Stomach (tissue), 9 donors: ENCODE measurements around the gene WDR93. TPM values are rescaled to one million over a fixed set of nuclear protein-coding genes. Genes with fewer than 3 reads are reported as not detected.
A peak's percentile ranks its signal among the peaks of the same experiment; 100 is the strongest.
"Not testable (repeated sequence)": the region's sequence is repeated elsewhere in the genome, so short reads cannot be mapped to it uniquely, and the experiment has no call there.

Source experiments
- DNase-seq, 2 donors: peaks; one replicate each; pipeline versions ENCODE4 v3.0.0 to v3.0.0-alpha.2; 2013 to 2019
- H3K27ac ChIP-seq, 5 donors: fragments of 200-600 bp in 4 of 5; sonication (generic) in 4 of 5; one replicate each; pipeline ENCODE4 v1.5.1; 2013 to 2019; ENCODE audit warnings: mild to moderate bottlenecking in 1 of 5, moderate library complexity in 1 of 5
- H3K27me3 ChIP-seq, 3 donors: fragments of 200-600 bp; sonication (generic); one replicate each; pipeline ENCODE4 v1.5.1; 2017 to 2019; ENCODE audit warnings: mixed run types in 1 of 3
- H3K36me3 ChIP-seq, 4 donors: fragments of 200-600 bp; sonication (generic); 1 replicate in 3 of 4; 2 replicates in 1 of 4; pipeline ENCODE4 v1.5.1; 2016 to 2019
- H3K4me1 ChIP-seq, 4 donors: fragments of 200-600 bp; sonication (generic); one replicate each; pipeline ENCODE4 v1.5.1; 2016 to 2019
- H3K4me3 ChIP-seq, 4 donors: fragments of 200-600 bp; sonication (generic) in 3 of 4; one replicate each; pipeline ENCODE4 v1.5.1; 2016 to 2019; ENCODE audit warnings: mild to moderate bottlenecking in 1 of 4
- H3K9me3 ChIP-seq, 4 donors: fragments of 200-600 bp; sonication (generic); one replicate each; pipeline ENCODE4 v1.5.1; 2016 to 2019
- EP300 ChIP-seq: sonication (generic); formaldehyde crosslinking; IDR thresholded peaks from one replicate; pipeline ENCODE4 v1.6.1; 2017; ENCODE audit warnings: antibody characterized with exemption
- POLR2A ChIP-seq, 4 donors: fragments of 450-650 bp; IDR thresholded peaks; one replicate each; pipeline ENCODE4 v1.6.1; 2016; ENCODE audit warnings: antibody characterized with exemption in 4 of 4, control low read depth in 2 of 4, mild to moderate bottlenecking in 1 of 4, moderate library complexity in 1 of 4
- POLR2AphosphoS5 ChIP-seq, 3 donors: sonication (generic); formaldehyde crosslinking; IDR thresholded peaks; one replicate each; pipeline ENCODE4 v1.6.1; 2016; ENCODE audit warnings: antibody characterized with exemption in 3 of 3
- WGBS, 5 donors: extraction: QIAGEN DNeasy Blood & Tissue Kit in 3 of 5; methylation state at CpG; one replicate each; pipeline versions ENCODE4 v1.1.5 to v1.1.7; 2013 to 2018; 5-methylcytosine and 5-hydroxymethylcytosine counted together
- intact Hi-C: fragments of 100-400 bp; cut with DNase I; formaldehyde crosslinking; loops from one replicate; pipeline ENCODE4 v1.15.1; 2023; ENCODE audit warnings: low total_unique reads
- polyA plus RNA-seq, 3 donors: library from polyadenylated mRNA; stranded (reverse); fragments of 200-250 nt; gene quantifications; one replicate each; pipeline ENCODE4 v1.2.3, GENCODE V29; 2013
- total RNA-seq, 5 donors: library from RNA; depleted of rRNA; stranded (reverse); fragments of >200 nt; gene quantifications; one replicate each; pipeline versions ENCODE4 v1.1.0 to v1.2.3, GENCODE V29; 2014 to 2016
- TF ChIP-seq, protein P1 (sequence below), 7 experiments: fragments of 450-650 bp in 4 of 7; fragments of 200-600 bp in 3 of 7; sonication (generic) in 3 of 7; IDR thresholded peaks; one replicate each; pipeline ENCODE4 v1.5.1; 2016 to 2019; ENCODE audit warnings: antibody characterized with exemption in 7 of 7, control low read depth in 2 of 7, mild to moderate bottlenecking in 1 of 7
- donor health status: healthy with polysubstance abuse.
- donor health status: Bipolar disorder and iron deficiency.
- donor health status: healthy.

Gene WDR93
- total and polyA plus RNA-seq, 8 donors, result 0.10 TPM; not detected in 7

DNA sequence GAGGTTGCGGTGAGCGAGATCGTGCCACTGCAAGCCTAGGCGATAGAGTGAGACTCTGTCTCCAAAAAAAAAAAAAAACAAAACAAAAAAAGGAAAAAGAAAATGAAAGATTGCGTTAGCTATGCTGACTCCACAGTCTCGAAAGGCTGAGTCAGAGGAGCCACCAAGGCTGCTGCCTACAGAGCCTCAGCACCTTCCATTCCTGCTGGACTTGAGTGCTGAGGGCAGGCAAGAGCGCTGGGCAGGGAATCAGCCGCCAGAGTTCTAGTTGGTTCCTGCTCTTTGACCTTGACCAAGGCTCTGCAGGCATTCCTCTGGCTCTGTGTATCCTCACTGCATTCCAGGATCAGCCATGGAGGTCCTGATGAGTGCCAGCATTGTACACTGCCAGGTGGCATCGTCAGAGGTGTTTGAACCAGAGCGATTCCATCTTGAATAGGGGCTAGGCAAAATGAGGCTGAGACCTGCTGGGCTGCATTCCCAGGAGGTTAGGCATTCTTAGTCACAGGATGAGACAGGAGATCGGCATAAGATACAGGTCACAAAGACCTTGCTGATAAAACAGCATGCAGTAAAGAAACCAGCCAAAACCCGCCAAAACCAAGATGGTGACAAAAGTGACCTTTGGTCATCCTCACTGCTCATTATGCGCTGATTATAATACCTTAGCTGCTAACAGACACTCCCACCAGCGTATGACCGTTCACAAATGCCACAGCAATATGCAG, 91.4 kb downstream of the WDR93 start:
- H3K4me3 ChIP-seq, result no peak overlapping the region
- no peaks in the 10 kb centered on the region for H3K36me3 ChIP-seq
- TF ChIP-seq EP300, result no peak
- TF ChIP-seq, protein P1, sequence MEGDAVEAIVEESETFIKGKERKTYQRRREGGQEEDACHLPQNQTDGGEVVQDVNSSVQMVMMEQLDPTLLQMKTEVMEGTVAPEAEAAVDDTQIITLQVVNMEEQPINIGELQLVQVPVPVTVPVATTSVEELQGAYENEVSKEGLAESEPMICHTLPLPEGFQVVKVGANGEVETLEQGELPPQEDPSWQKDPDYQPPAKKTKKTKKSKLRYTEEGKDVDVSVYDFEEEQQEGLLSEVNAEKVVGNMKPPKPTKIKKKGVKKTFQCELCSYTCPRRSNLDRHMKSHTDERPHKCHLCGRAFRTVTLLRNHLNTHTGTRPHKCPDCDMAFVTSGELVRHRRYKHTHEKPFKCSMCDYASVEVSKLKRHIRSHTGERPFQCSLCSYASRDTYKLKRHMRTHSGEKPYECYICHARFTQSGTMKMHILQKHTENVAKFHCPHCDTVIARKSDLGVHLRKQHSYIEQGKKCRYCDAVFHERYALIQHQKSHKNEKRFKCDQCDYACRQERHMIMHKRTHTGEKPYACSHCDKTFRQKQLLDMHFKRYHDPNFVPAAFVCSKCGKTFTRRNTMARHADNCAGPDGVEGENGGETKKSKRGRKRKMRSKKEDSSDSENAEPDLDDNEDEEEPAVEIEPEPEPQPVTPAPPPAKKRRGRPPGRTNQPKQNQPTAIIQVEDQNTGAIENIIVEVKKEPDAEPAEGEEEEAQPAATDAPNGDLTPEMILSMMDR (IDR thresholded peaks at IDR 0.05), result no peak
- no peak for TF ChIP-seq POLR2A (IDR thresholded peaks at IDR 0.05)
- no peak for TF ChIP-seq POLR2AphosphoS5 (IDR thresholded peaks at IDR 0.05)
- peak in 1 of 2 donors; percentile 14 for DNase-seq
- peaks cover 1 to 20% (median 6%) of the 10 kb centered on the region in 4 donors for H3K4me1 ChIP-seq
- 78 to 82% (median 80%) methylated on average over 15 of the region's 15 CpGs for WGBS, 5 donors
- no peaks in the 10 kb centered on the region for H3K27me3 ChIP-seq
- H3K27ac ChIP-seq, result no peak overlapping the region
- no peaks in the 10 kb centered on the region for H3K9me3 ChIP-seq
- intact Hi-C loops, result no loop called here

DNA sequence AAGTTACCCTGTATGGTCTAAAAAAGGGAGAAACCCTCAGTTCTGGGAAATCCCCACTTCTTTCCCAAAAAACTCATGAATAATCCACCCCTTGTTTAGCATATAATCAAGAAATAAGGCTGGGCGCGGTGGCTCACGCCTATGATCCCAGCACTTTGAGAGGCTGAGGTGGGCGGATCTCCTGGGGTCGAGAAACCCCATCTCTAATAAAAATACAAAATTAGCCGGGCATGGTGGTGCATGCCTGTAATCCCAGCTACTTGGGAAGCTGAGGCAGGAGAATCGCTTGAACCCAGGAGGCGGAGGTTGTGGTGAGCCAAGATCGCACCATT, 92.0 kb downstream of the WDR93 start:
- DNase-seq, result not testable (repeated sequence)

DNA sequence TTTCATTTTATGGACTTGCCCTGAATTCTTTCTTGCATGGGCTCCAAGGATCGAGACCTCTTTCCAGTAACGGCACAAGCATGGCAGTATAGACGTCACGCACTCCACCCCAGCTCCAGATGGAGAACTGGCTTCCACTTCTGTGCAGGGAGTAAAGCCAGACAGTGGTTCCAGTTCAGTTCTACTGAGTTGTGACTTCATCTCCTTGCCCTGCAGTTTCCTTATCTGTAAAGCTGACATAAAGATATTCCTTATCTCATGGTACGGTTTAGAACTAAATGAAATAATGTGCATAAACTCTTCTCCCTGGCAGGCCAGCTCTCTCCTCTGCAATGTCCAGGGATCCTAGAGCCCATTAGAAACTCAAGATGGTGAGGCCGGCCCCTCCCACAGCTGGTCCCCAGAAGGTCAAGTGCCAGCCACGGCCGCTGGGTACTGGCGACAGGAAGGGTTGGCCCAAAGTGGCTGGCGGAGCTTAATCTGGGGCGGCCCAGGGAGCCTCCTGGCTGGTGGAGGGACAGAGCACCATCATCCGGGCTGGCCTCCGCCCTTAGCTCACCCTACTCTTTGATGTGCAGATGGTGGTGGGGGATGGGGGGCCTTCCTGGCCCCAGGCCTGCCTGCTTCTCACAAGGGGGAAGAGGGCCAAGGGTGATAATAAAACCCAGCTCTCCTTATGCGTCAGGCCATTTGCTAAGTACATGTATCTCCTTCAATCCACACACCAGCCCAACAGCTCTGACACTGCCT, 92.7 kb downstream of the WDR93 start:
- Histone ChIP-seq H3K36me3 (no peaks in the 10 kb centered on the region), H3K9me3 (peaks cover 0 to 9% (median 4%) of the 10 kb centered on the region in 4 donors), H3K27me3 (no peaks in the 10 kb centered on the region), H3K4me1 (peaks cover 0 to 18% (median 6%) of the 10 kb centered on the region in 4 donors), H3K27ac (no peak overlapping the region), H3K4me3 (no peak overlapping the region)
- peak in 1 of 2 donors; percentile 14 for DNase-seq
- 76 to 83% (median 81%) methylated on average over 14 of the region's 14 CpGs for WGBS, 5 donors
- TF ChIP-seq POLR2A (IDR thresholded peaks at IDR 0.05) (no peak), EP300 (no peak), POLR2AphosphoS5 (IDR thresholded peaks at IDR 0.05) (no peak)
- TF ChIP-seq, protein P1 (IDR thresholded peaks at IDR 0.05), result no peak
- intact Hi-C loops, result no loop called here

More for the DNA sequence above, 92.0 kb downstream of the WDR93 start:
- H3K27me3 ChIP-seq, H3K9me3 ChIP-seq, H3K36me3 ChIP-seq, H3K27ac ChIP-seq, H3K4me3 ChIP-seq, intact Hi-C loops: not testable (repeated sequence)
- peaks cover 0 to 18% (median 6%) of the 10 kb centered on the region in 4 donors for H3K4me1 ChIP-seq
- WGBS, 5 donors, result 90 to 97% (median 92%) methylated on average over 8 to 9 of the region's 9 CpGs

DNA sequence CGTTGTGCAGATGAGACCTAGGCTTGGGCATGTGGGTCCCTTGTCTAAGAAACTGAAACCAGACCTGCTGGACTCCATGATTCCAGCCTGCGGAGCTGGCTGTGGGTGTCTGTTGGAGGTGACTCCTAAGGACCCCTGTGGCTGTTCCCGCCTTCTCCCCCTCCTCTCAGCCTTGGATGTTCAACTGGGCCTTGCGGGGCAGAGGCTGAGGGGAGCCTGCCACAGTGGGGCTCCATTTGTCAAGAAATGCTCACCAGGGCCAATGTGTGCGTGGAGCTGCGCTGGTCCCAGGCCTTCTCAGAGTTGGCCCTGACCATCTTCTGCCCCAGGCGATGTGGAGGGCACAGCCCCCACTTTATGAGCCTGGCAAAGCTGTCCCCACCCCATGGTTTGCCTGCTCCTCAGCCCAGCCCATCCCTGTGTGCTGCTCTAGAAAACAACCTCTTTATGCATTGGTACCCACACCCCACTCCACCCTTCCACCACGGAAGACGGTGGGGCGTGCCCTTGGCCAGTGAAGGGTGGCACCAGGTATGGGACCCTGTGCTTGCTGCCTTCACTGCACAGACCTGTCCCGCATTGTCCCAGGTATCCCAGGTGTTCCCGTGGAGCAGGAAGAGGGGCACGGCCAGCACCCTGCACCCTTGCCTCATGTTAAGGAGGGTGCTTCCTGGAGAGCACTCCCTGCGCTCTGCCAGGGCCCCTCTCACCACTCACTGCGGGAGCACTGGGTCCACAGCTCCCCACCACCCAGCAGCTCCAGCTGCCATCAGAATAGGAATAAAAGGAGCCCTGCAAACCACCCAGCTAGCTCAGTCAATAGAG, 93.5 kb downstream of the WDR93 start:
- H3K27ac ChIP-seq, result no peak overlapping the region
- 87 to 95% (median 90%) methylated on average over 12 to 15 of the region's 15 CpGs for WGBS, 5 donors
- intact Hi-C loops, result no loop called here

More for the DNA sequence above, 93.5 kb downstream of the WDR93 start:
- peaks cover 0 to 18% (median 6%) of the 10 kb centered on the region in 4 donors for H3K4me1 ChIP-seq
- H3K4me3 ChIP-seq, result no peak overlapping the region
- peaks cover 0 to 11% (median 5%) of the 10 kb centered on the region in 4 donors for H3K9me3 ChIP-seq
- peak in 1 of 2 donors; percentile 2 for DNase-seq
- no peaks in the 10 kb centered on the region for H3K27me3 ChIP-seq
- no peaks in the 10 kb centered on the region for H3K36me3 ChIP-seq
- TF ChIP-seq, protein P1 (IDR thresholded peaks at IDR 0.05), result no peak
- TF ChIP-seq POLR2A (IDR thresholded peaks at IDR 0.05) (no peak), EP300 (no peak), POLR2AphosphoS5 (IDR thresholded peaks at IDR 0.05) (no peak)
